ENCODE results near the gene ATF6B. TPM values are rescaled to one million over a fixed set of nuclear protein-coding genes. Genes with fewer than 3 reads are reported as not detected.
"Not testable (repeated sequence)": the region's sequence is repeated elsewhere in the genome, so short reads cannot be mapped to it uniquely, and the experiment has no call there.

ATF6B gene
- total RNA-seq, 1 donor from 2014 or later, result 40.8 TPM

- intact Hi-C loops (cut with DNase I), result no loop called here
- no peak for DNase-seq (ENCODE audit: low spot score)
These were observed 30.0 kb upstream of the ATF6B start for GRCh38 chr6:32158052-32158451.

- intact Hi-C loops (cut with DNase I), result no loop called here
- DNase-seq (ENCODE audit: low spot score), result no peak
These were observed 28.8 kb upstream of the ATF6B start for GRCh38 chr6:32156891-32157290.

- no peak for DNase-seq (ENCODE audit: low spot score)
- intact Hi-C loops (cut with DNase I), result loop anchor here (1.0 to 2.0 kb wide), 2 partner anchors 22 to 41 kb away; partner anchors contain the start of gene AGPAT1
These were observed 26.6 kb upstream of the ATF6B start for GRCh38 chr6:32154514-32155161.

- intact Hi-C loops (cut with DNase I), result loop anchor here (1.0 to 2.0 kb wide), 3 partner anchors 23 to 41 kb away; partner anchors contain the start of gene AGPAT1
- DNase-seq (ENCODE audit: low spot score), result peak; percentile 91
These were observed 25.8 kb upstream of the ATF6B start, which contains the start of gene PPT2 for GRCh38 chr6:32153564-32154513. PPT2 (plus strand) TSS chr6:32154141; CDS start chr6:32154595, 454 bp downstream.

- intact Hi-C loops (cut with DNase I), result loop anchor here (2.0 kb wide), 1 partner anchor 26 kb away; no protein-coding TSS in a partner anchor
- no peak for DNase-seq (ENCODE audit: low spot score)
These were observed 24.9 kb upstream of the ATF6B start for GRCh38 chr6:32152769-32153563.

- intact Hi-C loops (cut with DNase I), result loop anchor here (2.0 kb wide), 1 partner anchor 25 kb away; no protein-coding TSS in a partner anchor
- no peak for DNase-seq (ENCODE audit: low spot score)
These were observed 24.1 kb upstream of the ATF6B start, which contains the start of gene PRRT1 for GRCh38 chr6:32151863-32152768. PRRT1 (minus strand) TSS chr6:32151939; CDS start chr6:32151827, 112 bp downstream.

GRCh38 chr6:32151181-32151862 lies 23.3 kb upstream of the ATF6B start:
- no peak for DNase-seq (ENCODE audit: low spot score)
- intact Hi-C loops (cut with DNase I), result no loop called here

- intact Hi-C loops (cut with DNase I), result no loop called here
- DNase-seq (ENCODE audit: low spot score), result no peak
These were observed 22.2 kb upstream of the ATF6B start for GRCh38 chr6:32149932-32150870.

- DNase-seq (ENCODE audit: low spot score), result no peak
- intact Hi-C loops (cut with DNase I), result no loop called here
These were observed 21.2 kb upstream of the ATF6B start for GRCh38 chr6:32149092-32149755.

- DNase-seq (ENCODE audit: low spot score), result no peak
- intact Hi-C loops (cut with DNase I), result no loop called here
These were observed 20.4 kb upstream of the ATF6B start for GRCh38 chr6:32148289-32149091.

GRCh38 chr6:32147401-32148132 lies 19.5 kb upstream of the ATF6B start:
- intact Hi-C loops (cut with DNase I), result no loop called here
- DNase-seq (ENCODE audit: low spot score), result no peak

- DNase-seq (ENCODE audit: low spot score), result no peak
- intact Hi-C loops (cut with DNase I), result no loop called here
These were observed 18.6 kb upstream of the ATF6B start for GRCh38 chr6:32146687-32147086.

GRCh38 chr6:32146287-32146686 lies 18.2 kb upstream of the ATF6B start:
- intact Hi-C loops (cut with DNase I), result no loop called here
- no peak for DNase-seq (ENCODE audit: low spot score)

GRCh38 chr6:32144238-32144637 lies 16.2 kb upstream of the ATF6B start:
- intact Hi-C loops (cut with DNase I); DNase-seq (ENCODE audit: low spot score): not testable (repeated sequence)

Data from cardiac septum (tissue), 1 donor.